Esophagus squamous epithelium (tissue), 5 donors: ENCODE data around the gene AKAP12. TPM values are rescaled to one million over a fixed set of nuclear protein-coding genes. Genes with fewer than 3 reads are reported as not detected.
"Not testable (repeated sequence)": the region's sequence is repeated elsewhere in the genome, so short reads cannot be mapped to it uniquely, and the experiment has no call there.

ENCODE experiments used
- DNase-seq: peaks from one replicate; lab custom pipeline; 2025; lab: John Stamatoyannopoulos, UW
- H3K27ac ChIP-seq, 4 donors: fragments of 200-600 bp; sonication (generic); one replicate each; pipeline ENCODE4 v1.5.1; 2016 to 2019; ENCODE audit warnings: mild to moderate bottlenecking in 1 of 4
- H3K27me3 ChIP-seq, 4 donors: fragments of 200-600 bp; sonication (generic); 1 replicate in 3 of 4; 2 replicates in 1 of 4; pipeline versions ENCODE4 v1.5.1 to v1.6.0; 2017 to 2021; ENCODE audit warnings: antibody characterized with exemption in 1 of 4
- H3K36me3 ChIP-seq, 3 donors: fragments of 200-600 bp; sonication (generic); one replicate each; pipeline ENCODE4 v1.5.1; 2016 to 2019
- H3K4me1 ChIP-seq, 3 donors: fragments of 200-600 bp; sonication (generic); one replicate each; pipeline ENCODE4 v1.5.1; 2017 to 2019
- H3K4me3 ChIP-seq, 4 donors: fragments of 200-600 bp; sonication (generic); 1 replicate in 3 of 4; 2 replicates in 1 of 4; pipeline ENCODE4 v1.5.1; 2016 to 2019; ENCODE audit warnings: mild to moderate bottlenecking in 2 of 4, moderate library complexity in 1 of 4
- H3K9me3 ChIP-seq, 3 donors: fragments of 200-600 bp; sonication (generic); one replicate each; pipeline ENCODE4 v1.5.1; 2016 to 2019
- CTCF ChIP-seq, 6 experiments: fragments of 450-650 bp in 4 of 6; fragments of 200-600 bp in 2 of 6; sonication (generic) in 2 of 6; IDR thresholded peaks; one replicate each; pipeline ENCODE4 v1.5.1; 2016 to 2019; ENCODE audit warnings: antibody characterized with exemption in 6 of 6, mild to moderate bottlenecking in 4 of 6, moderate library complexity in 4 of 6
- POLR2A ChIP-seq, 4 donors: fragments of 450-650 bp; IDR thresholded peaks; one replicate each; pipeline ENCODE4 v1.6.1; 2017; ENCODE audit warnings: antibody characterized with exemption in 4 of 4, mild to moderate bottlenecking in 4 of 4, moderate library complexity in 3 of 4
- WGBS, 2 donors: methylation state at CpG; one replicate each; pipeline ENCODE4 v1.1.5; 2018; 5-methylcytosine and 5-hydroxymethylcytosine counted together
- intact Hi-C: fragments of 100-400 bp; cut with DNase I; formaldehyde crosslinking; loops from one replicate; pipeline ENCODE4 v1.15.0; 2022
- total RNA-seq, 4 donors: library from RNA; depleted of rRNA; stranded (reverse); fragments of >200 nt; gene quantifications; one replicate each; pipeline ENCODE4 v1.1.0, GENCODE V29; 2016
- donor health status: DM: yes; HTN: yes; CAD: no.

AKAP12 gene
- total RNA-seq, 4 donors from 2014 or later, result 1.7 to 66.6 (median 11.4) TPM

GRCh38 chr6:151310279-151310678 lies 70.5 kb downstream of the AKAP12 start:
- Histone ChIP-seq H3K27ac (peak overlapping the region in 1 of 4 donors; percentile 34), H3K27me3 (no peaks in the 10 kb centered on the region), H3K36me3 (no peaks in the 10 kb centered on the region), H3K9me3 (no peaks in the 10 kb centered on the region), H3K4me1 (peaks cover 0 to 18% (median 0%) of the 10 kb centered on the region in 3 donors), H3K4me3 (no peak overlapping the region)
- no peak for DNase-seq
- intact Hi-C loops, result no loop called here
- TF ChIP-seq CTCF (IDR thresholded peaks at IDR 0.05) (no peak), POLR2A (IDR thresholded peaks at IDR 0.05) (no peak)
- 70 to 86% methylated on average over 12 of the region's 12 CpGs for WGBS, 2 donors

- Histone ChIP-seq H3K4me1 (peaks cover 0 to 18% (median 0%) of the 10 kb centered on the region in 3 donors), H3K27me3 (no peaks in the 10 kb centered on the region), H3K27ac (no peak overlapping the region), H3K36me3 (no peaks in the 10 kb centered on the region), H3K9me3 (no peaks in the 10 kb centered on the region), H3K4me3 (no peak overlapping the region)
- no peak for DNase-seq
- WGBS, 2 donors, result 82 to 85% methylated on average over 13 of the region's 14 CpGs
- no peak for TF ChIP-seq POLR2A (IDR thresholded peaks at IDR 0.05)
- intact Hi-C loops, result no loop called here
Observed at GRCh38 chr6:151310852-151311767, 71.3 kb downstream of the AKAP12 start.

- 65 to 75% methylated on average over 5 of the region's 5 CpGs for WGBS, 2 donors
- Histone ChIP-seq H3K27ac (no peak overlapping the region), H3K36me3 (no peaks in the 10 kb centered on the region), H3K27me3 (no peaks in the 10 kb centered on the region), H3K9me3 (no peaks in the 10 kb centered on the region), H3K4me1 (peaks cover 0 to 25% (median 0%) of the 10 kb centered on the region in 3 donors), H3K4me3 (no peak overlapping the region)
- TF ChIP-seq POLR2A (IDR thresholded peaks at IDR 0.05) (no peak), CTCF (IDR thresholded peaks at IDR 0.05) (no peak)
- intact Hi-C loops, result no loop called here
- DNase-seq, result no peak
Observed at GRCh38 chr6:151313066-151313491, 73.3 kb downstream of the AKAP12 start.

GRCh38 chr6:151315661-151316060 lies 75.9 kb downstream of the AKAP12 start:
- 83 to 92% methylated on average over 3 of the region's 3 CpGs for WGBS, 2 donors
- H3K9me3 ChIP-seq, H3K4me1 ChIP-seq, H3K4me3 ChIP-seq, intact Hi-C loops, H3K27ac ChIP-seq, DNase-seq, H3K36me3 ChIP-seq, H3K27me3 ChIP-seq: not testable (repeated sequence)

- WGBS, 2 donors, result 46 to 58% methylated on average over 2 of the region's 2 CpGs
- Histone ChIP-seq H3K4me3 (no peak overlapping the region), H3K27me3 (no peaks in the 10 kb centered on the region), H3K27ac (peak overlapping the region in 2 of 4 donors; percentile 10 to 16), H3K36me3 (no peaks in the 10 kb centered on the region), H3K9me3 (no peaks in the 10 kb centered on the region), H3K4me1 (peaks cover 0 to 7% (median 0%) of the 10 kb centered on the region in 3 donors)
- TF ChIP-seq POLR2A (IDR thresholded peaks at IDR 0.05) (no peak), CTCF (IDR thresholded peaks at IDR 0.05) (no peak)
- no peak for DNase-seq
- intact Hi-C loops, result no loop called here
Observed at GRCh38 chr6:151317103-151317994, 77.6 kb downstream of the AKAP12 start.
